ENCODE measurements around the gene HSPB9. TPM values are rescaled to one million over a fixed set of nuclear protein-coding genes. Genes with fewer than 3 reads are reported as not detected.

HSPB9 gene
- total and polyA plus RNA-seq, 2 of the 8 experiments (the other 6 are each of a cell fraction or from before 2014, with no cell fraction given), result 0.27 to 0.30 TPM

DNA sequence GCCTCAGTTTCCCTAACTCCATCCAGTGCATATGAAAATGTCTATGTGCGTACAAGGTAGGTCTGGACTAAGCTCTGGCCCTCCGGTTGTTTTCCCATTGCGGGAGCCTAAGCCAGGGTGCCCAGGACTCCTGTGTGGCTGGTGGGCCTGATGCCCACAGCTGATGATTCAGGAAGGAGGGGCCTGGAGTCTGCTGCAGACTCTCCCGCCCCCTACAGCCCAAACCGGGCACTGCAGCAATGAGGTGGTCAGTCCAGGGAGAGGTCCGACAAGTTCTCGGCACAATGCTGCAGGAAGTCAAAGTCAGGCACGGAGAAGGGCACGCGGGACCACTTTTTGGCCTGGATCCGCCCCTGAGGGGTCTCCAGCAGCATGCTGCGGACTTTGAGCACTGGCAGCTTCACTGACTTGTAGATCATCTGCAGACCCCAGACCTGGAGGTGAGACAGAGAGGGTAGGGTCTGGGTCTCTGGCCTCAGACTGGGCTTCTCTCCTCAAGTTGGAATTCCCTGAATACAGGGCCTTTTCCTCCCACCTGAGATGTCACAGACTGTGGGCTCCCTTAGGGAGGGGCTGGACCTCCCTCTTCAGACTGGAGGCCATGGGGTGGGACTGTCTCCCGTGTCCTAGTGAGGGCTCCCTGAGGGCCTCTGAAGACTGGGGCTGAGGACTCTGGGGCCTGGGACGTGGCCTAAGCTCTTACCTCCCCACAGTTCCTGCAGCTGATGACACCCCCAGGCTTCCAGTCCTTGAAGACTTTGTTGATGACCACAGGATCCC is 20.9 kb upstream of the HSPB9 start (continued):
- TF ChIP-seq, protein P1, sequence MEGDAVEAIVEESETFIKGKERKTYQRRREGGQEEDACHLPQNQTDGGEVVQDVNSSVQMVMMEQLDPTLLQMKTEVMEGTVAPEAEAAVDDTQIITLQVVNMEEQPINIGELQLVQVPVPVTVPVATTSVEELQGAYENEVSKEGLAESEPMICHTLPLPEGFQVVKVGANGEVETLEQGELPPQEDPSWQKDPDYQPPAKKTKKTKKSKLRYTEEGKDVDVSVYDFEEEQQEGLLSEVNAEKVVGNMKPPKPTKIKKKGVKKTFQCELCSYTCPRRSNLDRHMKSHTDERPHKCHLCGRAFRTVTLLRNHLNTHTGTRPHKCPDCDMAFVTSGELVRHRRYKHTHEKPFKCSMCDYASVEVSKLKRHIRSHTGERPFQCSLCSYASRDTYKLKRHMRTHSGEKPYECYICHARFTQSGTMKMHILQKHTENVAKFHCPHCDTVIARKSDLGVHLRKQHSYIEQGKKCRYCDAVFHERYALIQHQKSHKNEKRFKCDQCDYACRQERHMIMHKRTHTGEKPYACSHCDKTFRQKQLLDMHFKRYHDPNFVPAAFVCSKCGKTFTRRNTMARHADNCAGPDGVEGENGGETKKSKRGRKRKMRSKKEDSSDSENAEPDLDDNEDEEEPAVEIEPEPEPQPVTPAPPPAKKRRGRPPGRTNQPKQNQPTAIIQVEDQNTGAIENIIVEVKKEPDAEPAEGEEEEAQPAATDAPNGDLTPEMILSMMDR (IDR thresholded peaks at IDR 0.05; ENCODE audit: control extremely low read depth in 1 of 3, insufficient read depth in 1 of 3, low read depth in 1 of 3, low read length in 3 of 3), result peak; percentile 95 to 99 (median 98)
- TF ChIP-seq TCF12 (IDR thresholded peaks at IDR 0.05; ENCODE audit: low read depth, low read length) (no peak), ZNF274 (IDR thresholded peaks at IDR 0.05; ENCODE audit: borderline replicate concordance, extremely low read depth, low read length) (no peak), SP2 (IDR thresholded peaks at IDR 0.05; ENCODE audit: low read length) (no peak), CEBPB (IDR thresholded peaks at IDR 0.05; ENCODE audit: low read depth, low read length) (no peak), POLR2A (IDR thresholded peaks at IDR 0.05; ENCODE audit: control extremely low read depth in 1 of 2, low read depth in 2 of 2, low read length in 2 of 2) (no peak), TAF1 (IDR thresholded peaks at IDR 0.05; ENCODE audit: low read depth, low read length) (no peak), GTF2F1 (IDR thresholded peaks at IDR 0.05; ENCODE audit: borderline replicate concordance, low read depth, low read length) (no peak), BACH1 (IDR thresholded peaks at IDR 0.05; ENCODE audit: low read length) (no peak), PHF8 (conservative IDR thresholded peaks at IDR 0.05; ENCODE audit: low read depth, low read length) (0 out of 2 replicates have a peak, but pooled peaks have one; percentile 8), NANOG (IDR thresholded peaks at IDR 0.05; ENCODE audit: insufficient read depth, low read depth, low read length, poor library complexity, severe bottlenecking) (no peak), ASH2L (IDR thresholded peaks at IDR 0.05; ENCODE audit: low read length) (no peak), CREB1 (IDR thresholded peaks at IDR 0.05) (0 out of 2 replicates have a peak, but pooled peaks have one; percentile 37), JUN (IDR thresholded peaks at IDR 0.05; ENCODE audit: low read depth, low read length) (no peak), TBP (IDR thresholded peaks at IDR 0.05; ENCODE audit: low read depth, low read length) (0 out of 2 replicates have a peak, but pooled peaks have one; percentile 28), SIN3A (conservative IDR thresholded peaks at IDR 0.05 in 1 of 2, IDR thresholded peaks at IDR 0.05 in 1 of 2; ENCODE audit: low read depth in 1 of 2, low read length in 2 of 2) (peak in 1 of 2 experiments; percentile 78; a peak in 1 of 4 replicates), MAFK (IDR thresholded peaks at IDR 0.05; ENCODE audit: low read depth, low read length) (no peak)
- TF ChIP-seq, protein P2, sequence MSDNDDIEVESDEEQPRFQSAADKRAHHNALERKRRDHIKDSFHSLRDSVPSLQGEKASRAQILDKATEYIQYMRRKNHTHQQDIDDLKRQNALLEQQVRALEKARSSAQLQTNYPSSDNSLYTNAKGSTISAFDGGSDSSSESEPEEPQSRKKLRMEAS (IDR thresholded peaks at IDR 0.05), result 0 out of 2 replicates have a peak, but pooled peaks have one; percentile 28
- TF ChIP-seq, protein P3, sequence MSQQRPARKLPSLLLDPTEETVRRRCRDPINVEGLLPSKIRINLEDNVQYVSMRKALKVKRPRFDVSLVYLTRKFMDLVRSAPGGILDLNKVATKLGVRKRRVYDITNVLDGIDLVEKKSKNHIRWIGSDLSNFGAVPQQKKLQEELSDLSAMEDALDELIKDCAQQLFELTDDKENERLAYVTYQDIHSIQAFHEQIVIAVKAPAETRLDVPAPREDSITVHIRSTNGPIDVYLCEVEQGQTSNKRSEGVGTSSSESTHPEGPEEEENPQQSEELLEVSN (IDR thresholded peaks at IDR 0.05), result no peak
- TF ChIP-seq, protein P4, sequence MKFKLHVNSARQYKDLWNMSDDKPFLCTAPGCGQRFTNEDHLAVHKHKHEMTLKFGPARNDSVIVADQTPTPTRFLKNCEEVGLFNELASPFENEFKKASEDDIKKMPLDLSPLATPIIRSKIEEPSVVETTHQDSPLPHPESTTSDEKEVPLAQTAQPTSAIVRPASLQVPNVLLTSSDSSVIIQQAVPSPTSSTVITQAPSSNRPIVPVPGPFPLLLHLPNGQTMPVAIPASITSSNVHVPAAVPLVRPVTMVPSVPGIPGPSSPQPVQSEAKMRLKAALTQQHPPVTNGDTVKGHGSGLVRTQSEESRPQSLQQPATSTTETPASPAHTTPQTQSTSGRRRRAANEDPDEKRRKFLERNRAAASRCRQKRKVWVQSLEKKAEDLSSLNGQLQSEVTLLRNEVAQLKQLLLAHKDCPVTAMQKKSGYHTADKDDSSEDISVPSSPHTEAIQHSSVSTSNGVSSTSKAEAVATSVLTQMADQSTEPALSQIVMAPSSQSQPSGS (IDR thresholded peaks at IDR 0.05; ENCODE audit: low read length), result no peak

Data from H1 (cell line).